Naive thymus-derived CD8-positive, alpha-beta T cell (primary cell): ENCODE data around the gene MEFV. TPM values are rescaled to one million over a fixed set of nuclear protein-coding genes. Genes with fewer than 3 reads are reported as not detected.

ENCODE experiments used
- ATAC-seq, 2 donors: fragments of 150-1000 bp; cut with Tn5 transposase in 1 of 2; sonication (Bioruptor Pico), chemical (Tn5 transposase) in 1 of 2; 1 replicate in 1 of 2; 2 replicates in 1 of 2; pipeline ENCODE4 v1.10.0; 2021; ENCODE audit warnings: mild to moderate bottlenecking in 2 of 2, moderate library complexity in 2 of 2
- POLR2A ChIA-PET: fragments of 350-600 bp; sonication (Branson Sonifier 250); formaldehyde crosslinking; loops from one replicate; lab custom pipeline; 2021; ENCODE audit warnings: antibody characterized with exemption; lab: Charles Lee
- DNase-seq, 10 donors: peaks; one replicate each; pipeline versions ENCODE4 v3.0.0 to v3.0.0-alpha.2; 2020 to 2022
- H3K27ac Mint-ChIP-seq, 10 donors: one replicate each; pipeline ENCODE4 v1.8.0; 2020 to 2022; ENCODE audit warnings: mild to moderate bottlenecking in 10 of 10, mixed read lengths in 10 of 10, moderate library complexity in 4 of 10, inconsistent platforms in 1 of 10
- H3K27me3 Mint-ChIP-seq, 5 donors: one replicate each; pipeline ENCODE4 v1.8.0; 2021 to 2022; ENCODE audit warnings: mixed read lengths in 5 of 5
- H3K36me3 Mint-ChIP-seq, 3 donors: one replicate each; pipeline ENCODE4 v1.8.0; 2020 to 2022; ENCODE audit warnings: mixed read lengths in 3 of 3, mild to moderate bottlenecking in 2 of 3, inconsistent platforms in 1 of 3
- H3K4me1 Mint-ChIP-seq, 4 donors: one replicate each; pipeline ENCODE4 v1.8.0; 2021 to 2022; ENCODE audit warnings: mixed read lengths in 4 of 4
- H3K4me3 Mint-ChIP-seq, 10 donors: one replicate each; pipeline ENCODE4 v1.8.0; 2020 to 2022; ENCODE audit warnings: mild to moderate bottlenecking in 10 of 10, mixed read lengths in 10 of 10, moderate library complexity in 6 of 10, inconsistent platforms in 1 of 10
- H3K9me3 Mint-ChIP-seq, 9 donors: one replicate each; pipeline ENCODE4 v1.8.0; 2020 to 2022; ENCODE audit warnings: mixed read lengths in 9 of 9, mild to moderate bottlenecking in 3 of 9, inconsistent platforms in 1 of 9, moderate library complexity in 1 of 9
- polyA plus RNA-seq, 3 donors: library from polyadenylated mRNA; unstranded; fragments of 300-500 nt; fragmentation: Illumina TruSeq; gene quantifications; one replicate each; pipeline ENCODE4 v1.2.3, GENCODE V29; 2021
- total RNA-seq, 8 experiments: library from RNA in 2 of 8; stranded (reverse) in 2 of 8; gene quantifications; one replicate each; pipeline ENCODE4 v1.2.3 and lab custom pipeline; 2021 to 2026

MEFV gene
- total and polyA plus RNA-seq, 5 experiments from 2014 or later: 0.41 to 0.60 TPM; not detected in 3

DNA sequence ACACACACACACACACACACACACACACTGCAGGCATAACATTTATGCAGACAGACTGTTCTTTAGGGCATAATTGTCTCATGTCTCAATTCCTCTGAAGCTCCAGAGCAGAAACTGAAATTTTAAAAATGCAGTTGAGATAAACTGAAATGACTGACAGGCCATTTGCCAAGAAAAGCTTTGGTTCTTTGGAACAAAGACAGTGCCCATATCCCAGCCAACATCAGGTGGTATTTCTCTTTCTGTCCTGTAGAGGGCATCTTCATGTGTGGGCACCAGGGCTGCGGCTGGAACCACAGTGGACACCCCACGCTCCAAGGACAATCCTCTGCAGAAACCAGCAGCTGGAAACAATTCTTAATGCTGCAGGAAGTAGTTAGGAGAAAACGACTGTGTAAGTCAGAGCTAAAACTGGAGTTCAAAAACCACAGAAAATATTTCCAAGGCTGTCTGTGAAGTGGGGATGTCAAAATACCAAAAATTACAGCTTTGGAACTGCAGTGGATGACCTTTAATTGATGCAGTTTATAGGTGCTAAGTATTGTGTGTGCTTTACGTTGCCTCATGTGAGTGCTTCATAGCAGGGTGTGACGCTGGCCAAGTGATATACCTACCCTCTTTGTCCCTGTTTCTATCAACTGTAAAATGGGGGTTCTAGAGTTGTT is 10.6 kb upstream of the MEFV start:
- peak overlapping the region in 5 of 10 donors; percentile 15 to 66 (median 56) for H3K27ac Mint-ChIP-seq
- peaks cover 4 to 28% (median 25%) of the 10 kb centered on the region in 3 donors for H3K36me3 Mint-ChIP-seq
- H3K4me3 Mint-ChIP-seq: peak overlapping the region in 3 of 10 donors; percentile 33 to 56 (median 36)
- POLR2A ChIA-PET: interaction anchor here (0.6 to 4.2 kb wide), 12 partner anchors 10 to 448 kb away, joined by 3 to 13 read pairs (median 5); partner anchors contain the start of genes ZNF213 and ZNF263
- no peaks in the 10 kb centered on the region for H3K27me3 Mint-ChIP-seq
- H3K4me1 Mint-ChIP-seq: peaks cover 9 to 45% (median 33%) of the 10 kb centered on the region in 4 donors
- peaks cover 0 to 10% (median 0%) of the 10 kb centered on the region in 9 donors for H3K9me3 Mint-ChIP-seq
- ATAC-seq (no peak), DNase-seq (peak in 2 of 10 donors; percentile 19 to 25)

DNA sequence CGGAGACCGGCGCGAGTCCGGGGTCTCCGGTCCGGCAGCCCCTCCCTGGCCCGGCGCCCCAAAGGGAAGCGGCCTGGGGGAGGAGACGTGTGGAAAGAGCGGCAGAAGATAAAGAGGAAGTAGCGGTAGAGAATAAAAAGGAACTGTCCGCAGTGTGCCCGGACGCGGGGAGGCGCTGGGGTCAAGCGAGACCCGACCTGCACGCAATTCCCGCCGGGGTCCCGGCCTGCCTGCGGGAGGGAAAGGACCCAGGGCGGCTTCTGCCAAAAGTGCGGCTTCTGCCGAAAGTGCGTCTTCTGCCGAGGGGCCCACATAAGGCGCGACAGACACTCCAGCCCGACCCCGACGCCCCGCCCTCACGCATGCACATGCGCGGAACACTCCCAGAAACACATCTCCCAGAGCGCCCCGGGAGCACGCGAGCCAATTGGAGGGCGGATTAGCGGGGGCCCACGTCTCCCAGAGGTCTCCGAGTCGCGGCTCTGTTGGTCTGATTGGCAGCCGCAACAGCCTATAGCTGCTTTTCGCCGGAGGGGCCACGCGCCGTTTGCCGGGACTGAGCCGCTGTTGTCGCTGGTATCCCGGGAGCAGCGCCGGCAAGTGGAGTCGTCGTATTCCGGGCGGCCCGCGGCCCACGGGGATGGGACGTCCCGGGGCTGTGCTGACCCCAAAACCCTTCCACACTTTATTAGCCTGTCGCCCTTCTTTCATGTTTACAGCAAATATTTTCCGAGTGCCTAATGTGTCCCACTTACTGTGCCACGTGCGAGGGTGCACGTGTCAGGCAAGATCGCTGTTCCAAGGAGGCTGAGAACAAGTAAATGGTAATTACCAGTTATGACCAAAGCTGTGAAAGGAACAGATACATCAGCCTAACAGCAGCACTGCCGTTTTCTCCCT is 8.0 kb upstream of the MEFV start:
- POLR2A ChIA-PET: interaction anchor here (0.6 to 4.2 kb wide), 28 partner anchors 9 to 352 kb away, joined by 3 to 56 read pairs (median 6); partner anchors contain the start of genes NAA60, TIGD7, TNFRSF12A and ZNF174
- H3K36me3 Mint-ChIP-seq: peaks cover 0 to 25% (median 25%) of the 10 kb centered on the region in 3 donors
- DNase-seq (peak; percentile 95 to 99 (median 98)), ATAC-seq (peak; percentile 84 to 86)
- peaks cover 11 to 44% (median 33%) of the 10 kb centered on the region in 4 donors for H3K4me1 Mint-ChIP-seq
- H3K27ac Mint-ChIP-seq: peak overlapping the region; percentile 96 to 99 (median 98)
- H3K27me3 Mint-ChIP-seq: no peaks in the 10 kb centered on the region
- peaks cover 0 to 7% (median 0%) of the 10 kb centered on the region in 9 donors for H3K9me3 Mint-ChIP-seq
- H3K4me3 Mint-ChIP-seq: peak overlapping the region; percentile 86 to 97 (median 92)

DNA sequence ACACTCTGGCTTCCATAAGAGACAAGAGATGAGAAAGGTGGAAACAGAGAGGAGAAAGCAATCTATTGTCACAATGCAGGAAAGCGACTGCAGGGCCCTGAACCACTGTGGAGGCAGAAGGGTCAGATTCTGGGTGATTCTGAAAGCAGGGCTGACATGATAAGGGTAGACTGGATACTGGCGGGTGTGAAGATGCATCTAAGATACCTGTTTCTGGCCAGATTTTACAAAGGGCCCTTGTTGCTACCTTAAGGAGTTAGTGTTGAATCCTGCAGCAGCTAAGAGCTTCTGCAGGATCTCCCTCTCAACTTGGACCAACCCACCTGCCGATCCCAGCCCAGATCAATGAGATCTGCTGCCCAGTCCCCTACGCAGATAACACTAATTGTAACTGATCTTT is 6.1 kb upstream of the MEFV start:
- POLR2A ChIA-PET: interaction anchor here (0.6 to 4.1 kb wide), 19 partner anchors 8 to 247 kb away, joined by 3 to 56 read pairs (median 6); partner anchors contain the start of genes TIGD7, TNFRSF12A, ZNF200 and ZNF263
- H3K4me3 Mint-ChIP-seq: peak overlapping the region; percentile 65 to 97 (median 88)
- H3K27ac Mint-ChIP-seq: peak overlapping the region; percentile 96 to 99 (median 98)
- H3K4me1 Mint-ChIP-seq: peaks cover 11 to 42% (median 34%) of the 10 kb centered on the region in 4 donors
- ATAC-seq (no peak), DNase-seq (no peak)
- peaks cover 0 to 7% (median 0%) of the 10 kb centered on the region in 9 donors for H3K9me3 Mint-ChIP-seq
- peaks cover 0 to 17% (median 10%) of the 10 kb centered on the region in 3 donors for H3K36me3 Mint-ChIP-seq
- peaks cover 0 to 3% (median 0%) of the 10 kb centered on the region in 5 donors for H3K27me3 Mint-ChIP-seq

DNA sequence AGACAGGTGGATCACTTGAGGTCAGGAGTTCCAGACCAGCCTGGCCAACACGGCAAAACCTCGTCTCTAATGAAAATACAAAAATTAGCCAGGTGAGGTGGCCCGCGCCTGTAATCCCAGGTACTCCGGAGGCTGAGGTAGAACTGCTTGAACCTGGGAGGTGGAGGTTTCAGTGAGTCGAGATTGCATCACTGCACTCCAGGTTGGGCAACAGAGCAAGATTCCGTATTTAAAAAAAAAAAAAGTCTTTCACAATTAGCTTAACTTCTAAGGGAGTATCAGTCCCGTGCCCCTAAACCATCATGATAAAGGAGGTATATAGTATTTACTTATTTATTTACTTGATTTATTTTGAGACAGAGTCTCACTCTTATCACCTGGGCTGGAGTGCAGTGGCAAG is 3.4 kb upstream of the MEFV start:
- no peak for ATAC-seq
- H3K27me3 Mint-ChIP-seq: peaks cover 0 to 3% (median 2%) of the 10 kb centered on the region in 5 donors
- peaks cover 11 to 23% (median 21%) of the 10 kb centered on the region in 4 donors for H3K4me1 Mint-ChIP-seq
- no peak for DNase-seq
- POLR2A ChIA-PET: interaction anchor here (0.5 kb wide), 1 partner anchor 205 kb away, joined by 3 read pairs; no protein-coding TSS in a partner anchor
- H3K4me3 Mint-ChIP-seq: no peak overlapping the region
- no peaks in the 10 kb centered on the region for H3K36me3 Mint-ChIP-seq
- H3K9me3 Mint-ChIP-seq: peaks cover 0 to 3% (median 0%) of the 10 kb centered on the region in 9 donors
- no peak overlapping the region for H3K27ac Mint-ChIP-seq

DNA sequence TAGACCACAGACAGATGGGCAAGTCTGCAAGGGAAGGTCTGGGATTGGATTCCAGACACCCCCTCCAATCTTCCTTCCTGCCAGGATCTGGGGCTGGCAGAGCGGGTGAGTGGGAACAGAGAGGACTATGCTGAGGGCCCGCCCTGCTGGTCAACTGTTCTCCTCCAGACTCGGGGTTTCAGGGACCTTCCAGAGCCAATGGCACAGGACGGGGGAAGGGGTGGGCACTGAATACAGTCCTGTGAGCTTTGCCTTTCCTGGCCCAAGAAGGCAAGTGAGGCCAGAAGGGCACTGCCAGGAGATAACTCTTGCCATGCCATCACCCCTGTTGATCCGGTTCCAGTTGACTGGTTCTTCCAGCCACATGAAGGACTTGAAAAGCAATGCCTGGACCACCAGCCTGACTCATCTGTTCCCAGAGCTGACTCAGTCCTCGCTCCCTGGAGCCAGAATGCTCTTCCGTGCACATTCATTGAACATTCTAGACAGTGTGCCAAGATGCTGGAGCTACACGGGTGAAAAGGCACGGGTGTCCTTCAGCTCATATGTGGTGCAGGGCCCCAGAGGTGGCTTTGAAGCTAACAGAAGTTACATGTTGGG is 533 bp upstream of the MEFV start:
- no peak for DNase-seq
- POLR2A ChIA-PET: no interaction called here

DNA sequence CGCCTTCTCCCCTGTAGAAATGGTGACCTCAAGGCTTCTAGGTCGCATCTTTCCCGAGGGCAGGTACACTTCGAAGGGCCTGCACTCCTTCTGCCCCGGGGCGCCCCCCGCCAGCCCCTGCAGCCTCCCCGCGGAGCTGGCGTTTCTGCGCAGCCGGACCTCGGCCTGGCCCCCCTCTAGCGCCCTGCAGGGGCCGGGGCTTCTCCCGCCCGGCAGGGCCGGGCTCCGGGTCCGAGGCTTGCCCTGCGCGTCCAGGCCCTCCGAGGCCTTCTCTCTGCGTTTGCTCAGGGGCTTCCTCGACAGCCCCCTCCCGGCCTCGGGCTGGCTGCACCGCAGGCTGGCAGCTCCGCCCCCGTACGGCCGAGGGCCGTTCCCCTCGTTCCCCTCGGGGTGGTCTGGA is 2.1 kb downstream of the MEFV start:
- POLR2A ChIA-PET: interaction anchor here (1.4 to 2.3 kb wide), 3 partner anchors 9 to 71 kb away, joined by 3 to 6 read pairs (median 6); no protein-coding TSS in a partner anchor
- no peaks in the 10 kb centered on the region for H3K36me3 Mint-ChIP-seq
- peaks cover 0 to 1% (median 0%) of the 10 kb centered on the region in 4 donors for H3K4me1 Mint-ChIP-seq
- no peak overlapping the region for H3K4me3 Mint-ChIP-seq
- peaks cover 0 to 5% (median 3%) of the 10 kb centered on the region in 5 donors for H3K27me3 Mint-ChIP-seq
- ATAC-seq (no peak), DNase-seq (no peak)
- H3K9me3 Mint-ChIP-seq: no peaks in the 10 kb centered on the region
- H3K27ac Mint-ChIP-seq: no peak overlapping the region

More for the DNA sequence above, 533 bp upstream of the MEFV start:
- Mint-ChIP-seq H3K4me3 (peak overlapping the region in 1 of 10 donors; percentile 61), H3K36me3 (no peaks in the 10 kb centered on the region), H3K9me3 (no peaks in the 10 kb centered on the region), H3K4me1 (peaks cover 0 to 2% (median under 1%) of the 10 kb centered on the region in 4 donors), H3K27ac (no peak overlapping the region), H3K27me3 (peaks cover 0 to 5% (median 3%) of the 10 kb centered on the region in 5 donors)
- no peak for ATAC-seq

DNA sequence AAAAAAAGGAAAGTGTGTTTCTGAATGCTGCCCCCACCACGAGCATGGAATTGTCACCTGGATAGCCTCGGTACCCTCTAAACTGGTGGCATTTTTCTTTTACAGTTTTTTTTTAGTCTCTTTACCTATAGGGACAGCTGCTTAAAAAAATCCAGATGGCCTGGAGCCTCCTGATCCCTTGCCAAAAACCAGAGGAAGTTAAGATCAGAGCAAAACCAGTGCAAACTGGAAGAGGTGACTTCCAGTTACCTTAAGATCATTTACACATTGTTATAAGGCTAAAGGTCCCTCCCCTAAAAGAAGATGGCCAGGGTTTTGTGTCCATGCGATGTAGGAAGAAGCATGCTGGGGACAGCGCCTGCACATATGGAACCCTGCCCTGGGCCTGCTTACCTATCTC is 3.5 kb downstream of the MEFV start:
- no peak overlapping the region for H3K27ac Mint-ChIP-seq
- POLR2A ChIA-PET: interaction anchor here (1.7 to 2.3 kb wide), 2 partner anchors 12 to 70 kb away, joined by 3 to 6 read pairs; no protein-coding TSS in a partner anchor
- H3K27me3 Mint-ChIP-seq: peaks cover 0 to 6% (median 0%) of the 10 kb centered on the region in 5 donors

DNA sequence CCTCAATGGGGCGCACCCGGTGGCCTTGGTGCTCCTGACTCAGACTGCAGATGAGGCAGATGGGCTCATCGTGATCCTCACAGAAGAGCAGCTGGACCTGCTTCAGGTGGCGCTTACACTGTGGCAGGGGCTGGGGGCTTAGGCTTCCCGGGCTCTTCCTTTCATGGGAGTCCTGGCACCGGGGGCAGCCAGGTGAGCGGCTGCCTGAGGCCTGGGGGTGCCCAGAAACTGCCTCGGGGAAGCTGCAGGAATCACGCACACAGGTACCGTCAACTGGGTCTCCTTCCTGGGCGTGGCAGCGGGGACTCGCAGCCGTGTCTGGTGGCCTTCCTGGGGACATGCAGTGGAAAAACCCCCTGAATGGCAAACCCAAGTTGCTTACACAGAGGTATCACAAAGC is 7.0 kb downstream of the MEFV start:
- H3K27ac Mint-ChIP-seq: no peak overlapping the region
- no peaks in the 10 kb centered on the region for H3K9me3 Mint-ChIP-seq
- H3K4me3 Mint-ChIP-seq: no peak overlapping the region
- DNase-seq: no peak
- H3K4me1 Mint-ChIP-seq: peaks cover 0 to 3% (median 0%) of the 10 kb centered on the region in 4 donors
- peaks cover 0 to 11% (median 1%) of the 10 kb centered on the region in 5 donors for H3K27me3 Mint-ChIP-seq
- no peaks in the 10 kb centered on the region for H3K36me3 Mint-ChIP-seq
- POLR2A ChIA-PET: interaction anchor here (1.8 kb wide), 1 partner anchor 13 kb away, joined by 5 read pairs; no protein-coding TSS in a partner anchor
- no peak for ATAC-seq

More for the DNA sequence above, 3.5 kb downstream of the MEFV start:
- Mint-ChIP-seq H3K4me3 (no peak overlapping the region), H3K36me3 (no peaks in the 10 kb centered on the region), H3K4me1 (no peaks in the 10 kb centered on the region), H3K9me3 (no peaks in the 10 kb centered on the region)
- DNase-seq: no peak
- ATAC-seq: no peak

DNA sequence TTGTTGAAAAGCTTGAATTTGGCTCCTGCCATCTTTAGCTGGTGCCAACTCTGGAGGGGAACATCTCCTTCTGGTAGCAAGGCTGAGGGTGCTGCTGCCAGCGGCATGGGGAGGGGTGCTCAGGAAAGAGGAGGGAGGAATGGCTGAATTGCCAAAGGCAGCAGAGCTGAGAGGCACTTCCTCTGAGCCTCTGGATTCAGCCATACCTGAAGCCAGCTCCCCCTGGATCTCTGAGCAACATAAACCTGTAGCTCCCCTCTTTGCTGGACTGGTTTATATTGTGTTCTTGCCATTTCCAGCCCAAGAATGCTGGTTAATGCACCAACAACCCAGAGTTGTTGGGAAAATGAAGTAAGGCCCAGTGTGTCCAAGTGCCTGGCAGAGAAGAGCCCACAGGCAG is 7.4 kb downstream of the MEFV start:
- H3K27me3 Mint-ChIP-seq: peaks cover 0 to 13% (median 1%) of the 10 kb centered on the region in 5 donors
- H3K4me3 Mint-ChIP-seq: no peak overlapping the region
- no peak overlapping the region for H3K27ac Mint-ChIP-seq
- H3K4me1 Mint-ChIP-seq: peaks cover 0 to 3% (median 0%) of the 10 kb centered on the region in 4 donors
- no peak for DNase-seq
- H3K36me3 Mint-ChIP-seq: no peaks in the 10 kb centered on the region
- POLR2A ChIA-PET: interaction anchor here (1.8 kb wide), 1 partner anchor 14 kb away, joined by 5 read pairs; no protein-coding TSS in a partner anchor
- H3K9me3 Mint-ChIP-seq: no peaks in the 10 kb centered on the region
- no peak for ATAC-seq

DNA sequence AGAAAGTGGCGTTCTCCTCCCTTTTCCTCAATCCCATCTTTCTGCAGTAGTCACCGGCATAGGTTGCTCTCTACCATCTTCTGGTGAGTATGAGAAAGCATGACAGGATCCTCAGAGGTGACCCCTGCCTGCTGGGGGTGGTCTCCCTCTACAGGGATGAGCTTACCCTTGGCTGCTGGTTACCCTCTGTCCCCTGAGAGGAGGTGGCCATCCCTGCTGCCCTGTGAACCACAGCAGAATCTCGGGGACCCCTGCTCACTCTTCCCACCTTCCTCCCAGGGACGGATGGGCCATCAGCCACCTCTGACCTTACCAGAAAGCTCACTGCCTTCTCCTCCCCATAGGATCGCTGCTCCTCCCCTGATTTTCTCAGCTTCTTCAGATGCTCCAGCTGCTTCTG is 7.8 kb downstream of the MEFV start:
- peak overlapping the region in 1 of 10 donors; percentile 4 for H3K27ac Mint-ChIP-seq
- DNase-seq (no peak), ATAC-seq (no peak)
- H3K36me3 Mint-ChIP-seq: no peaks in the 10 kb centered on the region
- H3K4me3 Mint-ChIP-seq: no peak overlapping the region
- no peaks in the 10 kb centered on the region for H3K9me3 Mint-ChIP-seq
- peaks cover 0 to 3% (median 0%) of the 10 kb centered on the region in 4 donors for H3K4me1 Mint-ChIP-seq
- peaks cover 0 to 13% (median 1%) of the 10 kb centered on the region in 5 donors for H3K27me3 Mint-ChIP-seq
- POLR2A ChIA-PET: interaction anchor here (1.8 kb wide), 1 partner anchor 14 kb away, joined by 5 read pairs; no protein-coding TSS in a partner anchor

DNA sequence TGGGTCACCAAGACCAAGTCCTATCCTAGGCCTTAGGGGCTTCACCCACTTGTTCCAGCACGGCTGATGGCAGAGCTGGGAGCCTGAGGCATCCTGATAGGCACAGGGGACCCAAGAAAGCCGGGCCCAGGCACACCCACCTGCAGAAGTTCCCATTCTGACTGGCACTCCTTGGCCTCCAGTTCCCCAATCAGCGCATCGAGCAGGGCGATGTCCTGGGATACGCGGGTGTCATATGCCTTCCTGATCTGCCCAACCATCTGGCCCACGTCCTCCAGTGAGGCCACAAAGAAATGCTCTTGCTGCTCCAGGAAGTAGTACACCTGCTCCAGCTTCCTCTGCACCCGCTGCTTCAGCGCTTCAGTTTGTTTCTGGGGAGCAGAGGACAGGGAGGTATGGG is 9.6 kb downstream of the MEFV start:
- Mint-ChIP-seq H3K36me3 (peaks cover 0 to 4% (median 2%) of the 10 kb centered on the region in 3 donors), H3K27ac (no peak overlapping the region), H3K4me1 (peaks cover 0 to 3% (median 1%) of the 10 kb centered on the region in 4 donors), H3K27me3 (peaks cover 0 to 13% (median 3%) of the 10 kb centered on the region in 5 donors), H3K4me3 (peak overlapping the region in 1 of 10 donors; percentile 29), H3K9me3 (no peaks in the 10 kb centered on the region)
- no peak for DNase-seq
- no peak for ATAC-seq
- POLR2A ChIA-PET: no interaction called here
